GM18505 (cell line): ENCODE results near the gene AMDHD2.
"Not testable (repeated sequence)": the region's sequence is repeated elsewhere in the genome, so short reads cannot be mapped to it uniquely, and the experiment has no call there.

Experiments used
- ATAC-seq: cut with Tn5 transposase; IDR thresholded peaks from one replicate; pipeline ENCODE4 v1.9.1; 2021; ENCODE audit not compliant: unreplicated experiment
- POLR2A ChIP-seq: IDR thresholded peaks from 4 replicates; pipeline ENCODE4 v1.6.1; 2011; ENCODE audit warnings: borderline replicate concordance; ENCODE audit not compliant: insufficient read depth, insufficient read length; ENCODE audit errors: extremely low read depth

Gene AMDHD2

DNA sequence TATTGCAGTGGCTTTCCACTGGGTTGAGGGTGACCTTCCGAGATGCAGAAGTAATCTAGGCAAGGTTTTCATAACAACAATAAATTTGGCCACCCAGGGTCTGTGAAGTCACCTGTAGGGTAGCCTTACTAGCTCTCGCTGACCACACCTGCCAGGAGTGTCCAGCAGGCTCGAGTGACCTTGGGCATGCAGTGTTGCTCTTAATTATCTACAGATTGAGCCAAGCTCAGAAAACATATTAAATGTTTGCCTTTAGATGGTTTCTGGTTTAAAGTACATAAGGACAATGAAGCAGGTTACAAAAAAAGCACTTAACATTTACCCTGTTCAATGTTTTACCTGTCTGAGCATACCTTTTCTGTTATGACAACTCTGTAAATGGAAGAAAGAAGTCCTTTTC lies 43.4 kb upstream of the AMDHD2 start:
- no peak for TF ChIP-seq POLR2A
- no peak for ATAC-seq

DNA sequence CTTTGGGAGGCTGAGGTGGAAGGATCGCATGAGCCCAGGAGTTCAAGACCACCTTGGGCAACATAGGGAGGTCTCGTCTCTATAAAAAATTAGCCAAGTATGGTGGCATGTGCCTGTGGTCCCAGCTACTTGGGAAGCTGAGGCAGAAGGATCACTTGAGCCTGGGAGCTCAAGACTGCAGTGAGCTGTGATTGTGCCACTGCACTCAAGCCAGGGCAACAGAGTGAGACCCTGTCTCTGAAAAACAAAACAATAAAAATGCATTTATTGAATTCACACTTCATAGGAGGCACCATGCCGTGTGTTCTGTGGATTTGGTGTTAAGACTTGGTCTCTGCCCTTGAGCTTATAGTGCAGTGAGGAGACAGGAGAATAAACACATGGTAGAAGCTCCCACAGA lies 42.8 kb upstream of the AMDHD2 start:
- ATAC-seq = no peak
- no peak for TF ChIP-seq POLR2A

DNA sequence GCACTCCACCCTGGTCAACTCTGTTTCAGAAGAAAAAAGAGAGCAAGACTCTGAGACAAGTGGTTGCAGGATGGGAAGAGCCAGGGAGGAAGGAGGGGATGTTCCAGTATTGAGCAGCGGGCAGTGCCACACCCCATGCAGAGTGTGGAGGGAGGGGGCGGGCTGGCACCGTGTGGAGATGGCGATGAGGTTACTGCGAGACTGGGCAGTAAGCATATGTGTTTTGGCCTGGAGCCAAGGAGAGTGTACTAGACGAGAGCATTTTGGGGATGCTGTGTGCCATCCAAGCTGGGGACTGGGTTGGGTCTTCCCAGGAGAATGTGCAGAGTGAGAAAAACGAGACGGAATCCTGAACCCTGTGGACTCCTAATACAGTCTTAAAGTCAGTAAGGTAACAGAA lies 41.9 kb upstream of the AMDHD2 start:
- no peak for ATAC-seq
- no peak for TF ChIP-seq POLR2A

DNA sequence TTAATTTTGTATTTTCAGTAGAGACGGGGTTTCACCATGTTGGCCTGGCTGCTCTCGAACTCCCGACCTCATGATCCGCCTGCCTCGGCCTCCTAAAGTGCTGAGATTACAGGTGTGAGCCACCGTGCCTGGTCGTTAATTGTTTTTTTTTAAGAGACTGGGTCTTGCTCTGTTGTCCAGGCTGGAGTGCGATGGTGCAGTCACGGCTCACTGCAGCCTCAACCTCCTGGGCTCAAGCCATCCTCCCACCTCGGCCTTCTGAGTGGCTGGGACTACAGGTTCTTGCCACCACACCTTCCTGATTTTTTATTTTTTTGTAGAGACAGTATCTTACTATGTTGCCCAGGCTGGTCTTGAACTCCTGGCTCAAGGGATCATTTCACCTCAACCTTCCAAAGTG lies 40.2 kb upstream of the AMDHD2 start:
- not testable (repeated sequence) for ATAC-seq

DNA sequence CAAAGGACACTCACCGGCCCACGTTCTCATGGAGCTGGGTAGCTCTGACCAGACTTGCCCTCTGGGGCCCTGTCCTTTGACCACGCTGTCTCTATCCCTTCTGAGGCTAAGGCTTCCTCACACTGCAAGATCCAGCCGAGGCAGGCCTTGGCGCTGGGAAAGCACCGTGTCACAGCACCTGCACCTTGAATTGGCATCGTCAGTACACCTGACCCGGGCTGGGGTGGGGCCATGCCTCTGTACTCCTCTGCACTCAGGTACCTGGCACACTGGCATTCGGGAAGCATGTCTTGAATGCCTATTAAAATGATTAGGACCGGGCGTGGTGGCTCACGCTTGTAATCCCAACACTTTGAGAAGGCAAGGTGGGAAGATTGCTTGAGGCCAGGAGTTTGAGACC lies 39.2 kb upstream of the AMDHD2 start:
- ATAC-seq = no peak
- TF ChIP-seq POLR2A = no peak

DNA sequence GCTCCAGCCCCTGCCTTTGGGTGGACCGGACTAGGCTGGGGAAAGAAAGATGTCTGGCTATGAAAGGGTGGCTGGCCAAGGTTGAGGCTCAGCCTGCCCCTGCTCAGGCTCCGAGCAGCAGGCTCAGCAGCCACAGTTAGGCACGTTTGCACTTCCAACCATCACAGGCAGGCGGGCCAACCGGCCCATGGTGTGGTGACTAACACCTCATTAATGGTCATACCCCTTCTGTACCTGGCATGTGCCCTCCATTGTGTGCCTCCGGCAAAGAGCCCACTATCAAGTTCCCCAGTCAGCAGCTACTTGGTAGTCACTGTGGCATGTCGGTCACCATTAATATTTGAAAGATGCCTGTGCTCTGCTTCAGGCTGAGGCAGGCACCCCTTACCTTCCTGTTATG lies 38.5 kb upstream of the AMDHD2 start:
- TF ChIP-seq POLR2A = no peak

DNA sequence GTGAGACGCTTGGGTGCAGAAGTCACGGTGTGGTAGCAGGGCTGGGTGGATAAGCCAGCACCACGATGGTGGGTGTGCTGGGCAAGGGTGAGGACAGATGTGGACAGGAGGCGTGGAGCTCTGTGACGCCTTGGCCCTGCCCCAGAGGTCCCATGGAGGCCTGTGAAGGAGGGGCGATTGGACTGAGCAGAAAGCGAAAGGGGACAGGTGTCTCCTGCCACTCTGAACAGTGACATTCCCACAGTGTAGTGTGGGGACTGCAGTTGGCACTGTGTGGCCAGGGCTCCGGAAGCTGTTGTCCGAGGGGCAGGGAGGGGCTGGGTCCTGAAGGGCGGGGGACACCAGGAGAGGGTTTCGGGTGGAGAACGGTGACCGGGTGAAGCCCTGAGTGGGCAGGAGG lies 37.9 kb upstream of the AMDHD2 start:
- no peak for ATAC-seq

More for the DNA sequence above, 38.5 kb upstream of the AMDHD2 start:
- ATAC-seq = no peak

DNA sequence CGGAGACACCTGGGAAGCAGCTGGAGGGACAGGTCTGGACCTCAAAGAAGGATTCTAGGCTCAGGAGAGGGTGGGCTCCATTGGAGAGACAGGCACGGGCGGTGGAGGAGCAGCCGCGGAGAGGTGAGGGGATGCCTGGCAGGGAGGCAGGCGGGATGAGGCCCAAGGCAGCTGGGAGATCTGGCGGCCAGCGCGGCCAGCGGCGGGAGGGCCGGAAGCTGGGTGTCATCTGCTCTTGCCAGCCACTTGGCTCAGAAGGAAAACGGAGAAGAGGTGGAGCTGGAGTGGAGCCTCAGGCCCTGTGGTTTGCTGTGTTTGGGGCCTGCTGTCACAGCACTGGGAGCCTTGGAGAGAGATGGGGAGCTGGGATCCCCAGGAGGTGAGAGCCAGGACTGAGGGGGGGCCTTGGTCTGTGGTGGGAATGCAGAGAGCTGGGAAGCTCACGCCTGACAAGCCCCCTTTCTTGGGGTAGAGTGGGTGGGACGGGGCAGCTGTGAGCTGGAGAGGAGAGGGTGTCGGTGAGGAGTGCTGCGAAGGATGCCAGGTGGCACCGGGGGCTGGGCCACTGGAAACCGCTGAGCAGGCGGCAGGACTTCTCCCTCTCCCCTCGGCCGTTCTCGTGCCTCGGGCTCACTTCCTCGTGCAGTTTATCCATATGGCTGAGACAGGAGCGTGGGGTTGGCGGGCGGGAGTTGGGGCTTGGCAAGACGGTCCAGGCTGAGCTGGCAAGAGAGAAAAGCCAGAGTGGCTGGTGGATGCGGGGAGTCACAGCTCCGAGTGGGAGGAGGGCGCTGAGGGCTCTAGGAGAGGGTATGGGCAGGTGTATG lies 37.2 kb upstream of the AMDHD2 start:
- no peak for TF ChIP-seq POLR2A
- no peak for ATAC-seq

More for the DNA sequence above, 37.9 kb upstream of the AMDHD2 start:
- no peak for TF ChIP-seq POLR2A

DNA sequence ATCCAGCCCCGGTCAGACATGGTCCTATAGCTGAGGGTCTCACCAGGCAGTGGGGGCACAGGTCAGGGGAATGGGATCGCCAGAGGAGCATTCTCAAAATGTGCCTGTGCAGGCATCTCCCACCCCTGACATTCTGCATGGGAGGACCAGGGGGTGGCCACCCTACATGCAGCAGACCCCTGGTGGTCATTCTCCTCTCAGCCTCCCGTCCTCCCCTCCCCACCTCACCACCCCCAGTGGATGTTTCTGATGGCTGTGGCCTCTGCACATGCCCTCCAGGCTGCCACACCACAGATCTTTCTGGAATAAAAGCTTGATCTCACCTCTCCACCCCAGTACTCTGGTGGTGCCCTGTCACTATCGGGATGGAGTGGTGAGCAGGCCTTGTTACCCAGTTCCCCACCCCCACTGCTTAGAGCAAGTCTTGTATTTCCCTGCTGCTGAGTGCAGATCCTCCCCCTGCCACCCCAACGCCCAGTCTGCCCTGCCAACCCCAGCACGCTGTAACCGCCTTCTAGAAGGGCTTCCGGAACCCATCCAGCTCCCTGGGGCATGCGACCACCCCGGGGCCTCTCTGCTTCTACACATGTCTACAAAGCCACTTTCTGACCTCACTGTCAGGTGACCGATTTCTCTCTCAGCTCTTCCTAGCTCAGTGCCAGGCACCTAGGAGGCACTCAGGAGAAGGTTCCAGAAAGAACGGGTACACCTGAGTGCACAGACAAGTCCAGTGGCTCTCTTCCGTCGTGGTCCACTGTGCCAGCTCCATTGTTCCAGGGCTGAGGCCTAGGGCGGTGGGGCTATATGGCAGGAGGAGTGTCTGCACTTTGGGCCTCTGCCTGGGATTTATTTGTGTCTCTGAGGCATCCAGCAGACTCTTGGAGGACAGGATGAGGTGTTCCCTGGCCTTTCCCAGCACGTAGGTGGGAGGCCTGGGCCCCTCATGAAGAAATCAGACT lies 36.0 kb upstream of the AMDHD2 start:
- no peak for TF ChIP-seq POLR2A
- ATAC-seq = no peak

DNA sequence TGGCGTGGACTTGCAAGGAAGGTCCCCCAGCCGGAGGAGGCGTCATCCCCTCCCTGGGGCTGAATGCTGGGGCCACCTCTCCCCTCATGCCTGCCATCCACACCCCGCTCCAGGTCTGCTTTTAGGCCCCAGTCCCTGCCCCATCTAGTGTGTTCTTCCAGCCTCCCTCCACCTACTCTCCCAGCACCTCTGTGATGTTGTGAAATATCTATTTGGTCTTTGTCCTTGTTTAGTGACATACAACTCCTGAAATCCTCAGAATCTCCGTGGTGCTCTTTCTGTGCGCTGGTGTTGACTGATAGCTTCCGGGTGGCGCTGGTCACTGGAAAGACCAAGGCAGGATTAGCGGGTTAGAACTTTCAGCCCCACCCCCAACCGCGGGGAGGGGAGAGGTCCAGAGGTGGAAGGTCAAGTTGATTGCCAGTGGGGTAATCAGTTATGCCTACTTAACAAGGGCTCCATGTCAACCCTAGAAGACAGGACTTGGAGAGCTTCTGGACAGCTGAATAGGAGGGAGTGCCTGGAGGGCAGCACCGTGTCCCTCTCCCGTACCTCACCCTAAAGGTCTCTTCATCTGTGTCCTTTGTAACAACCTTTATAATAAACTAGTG lies 35.2 kb upstream of the AMDHD2 start:
- no peak for TF ChIP-seq POLR2A
- ATAC-seq = no peak

DNA sequence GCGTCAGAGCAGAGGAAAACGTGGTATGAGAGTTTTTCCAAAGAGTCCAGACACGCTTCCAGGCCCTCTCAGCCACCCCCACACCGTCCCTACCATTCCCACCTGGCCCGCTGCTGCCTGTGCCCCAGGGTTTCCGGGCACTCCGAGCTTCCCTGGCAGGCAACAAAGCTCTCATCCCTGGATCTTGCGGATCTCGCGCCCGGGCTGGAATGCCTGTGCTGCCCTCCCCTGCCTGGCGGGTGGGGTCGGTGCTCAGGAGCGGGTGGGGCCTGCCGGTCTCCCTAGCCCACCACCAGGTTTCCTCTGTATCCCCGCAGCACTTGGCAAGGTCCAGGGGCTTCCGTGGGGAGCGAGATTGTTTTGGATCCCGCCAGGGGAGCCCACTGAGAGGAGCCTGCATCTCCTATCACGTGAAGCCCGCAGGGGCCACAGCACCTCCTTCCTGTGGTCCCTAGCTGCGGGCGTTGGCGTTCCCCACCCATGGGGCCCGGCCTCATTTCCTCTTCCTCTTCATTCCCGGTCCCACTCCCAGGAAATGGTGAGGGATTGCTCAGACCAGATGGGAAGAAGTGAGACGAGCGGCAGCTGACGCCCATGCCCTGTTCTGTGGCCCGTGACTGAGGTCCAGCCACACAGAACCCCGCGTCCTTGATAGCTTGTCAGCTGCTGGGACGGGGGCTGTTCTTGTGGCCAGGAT lies 34.2 kb upstream of the AMDHD2 start:
- TF ChIP-seq POLR2A = no peak
- ATAC-seq = no peak

DNA sequence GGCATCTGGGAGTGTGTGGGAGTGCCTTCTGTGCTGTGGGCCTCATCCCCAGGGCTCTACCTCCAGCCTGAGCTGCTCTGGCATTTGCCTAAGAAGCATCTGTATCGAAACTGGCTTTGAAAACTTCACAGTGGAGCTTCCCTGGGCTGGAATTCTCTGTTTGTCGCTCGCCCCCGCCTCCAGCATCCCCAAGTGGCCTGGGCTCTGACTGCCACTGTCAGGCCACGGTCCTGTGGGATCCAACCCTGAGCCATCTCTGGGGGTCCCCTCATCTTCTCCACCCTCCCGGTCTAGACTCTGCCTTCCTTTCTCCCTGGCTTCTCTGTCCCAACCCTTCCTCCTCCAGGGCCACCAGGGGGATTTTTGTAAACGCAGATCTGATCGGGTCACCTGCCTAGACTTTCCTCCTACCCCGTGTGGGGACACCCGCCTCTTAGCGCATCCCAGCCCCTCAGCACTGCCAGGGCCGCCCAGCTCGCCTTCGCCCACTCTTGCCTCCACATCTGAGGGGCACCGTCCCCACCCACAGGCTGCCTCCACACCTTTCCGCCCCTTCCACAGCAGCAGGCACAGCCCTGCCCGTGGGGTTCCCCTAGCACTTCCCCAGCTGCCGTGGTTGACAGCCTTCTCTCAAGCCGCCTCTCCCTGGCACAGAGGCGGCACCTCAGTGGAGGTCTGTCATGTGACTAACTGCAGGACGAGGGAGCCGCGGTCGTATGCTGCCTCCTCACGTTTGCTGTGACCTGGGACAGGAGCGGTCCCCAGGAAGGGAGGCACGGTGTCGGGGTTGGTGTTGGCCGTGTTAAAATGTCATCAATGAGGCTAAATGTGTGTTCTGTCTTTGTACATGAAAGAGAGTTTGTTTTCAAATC lies 33.3 kb upstream of the AMDHD2 start:
- peak; percentile 62 for ATAC-seq
- TF ChIP-seq POLR2A = no peak
